ENCODE measurements around the gene NCOA7. TPM values are rescaled to one million over a fixed set of nuclear protein-coding genes. Genes with fewer than 3 reads are reported as not detected.
"Not testable (repeated sequence)": the region's sequence is repeated elsewhere in the genome, so short reads cannot be mapped to it uniquely, and the experiment has no call there.

NCOA7 gene
- total RNA-seq, 2 experiments from 2014 or later = 58.1 to 58.5 TPM

- POLR2A ChIA-PET = no interaction called here
These were observed 156.9 kb downstream of the NCOA7 start for GRCh38 chr6:125947615-125948014.

GRCh38 chr6:125948455-125948854, 157.7 kb downstream of the NCOA7 start:
- CTCF ChIA-PET = interaction anchor here (2.6 kb wide), 1 partner anchor 8 kb away, joined by 12 read pairs; the partner anchor contains the start of gene HINT3
- POLR2A ChIA-PET = no interaction called here

More at GRCh38 chr6:125947615-125948014, 156.9 kb downstream of the NCOA7 start:
- CTCF ChIA-PET = interaction anchor here (2.6 kb wide), 1 partner anchor 9 kb away, joined by 12 read pairs; the partner anchor contains the start of gene HINT3

GRCh38 chr6:125949069-125949468, 158.3 kb downstream of the NCOA7 start:
- CTCF ChIA-PET = no interaction called here
- POLR2A ChIA-PET = no interaction called here

- ChIA-PET CTCF (no interaction called here), POLR2A (no interaction called here)
These were observed 159.5 kb downstream of the NCOA7 start for GRCh38 chr6:125950293-125950692.

- CTCF ChIA-PET = interaction anchor here (0.9 kb wide), 1 partner anchor 23 kb away, joined by 3 read pairs; no protein-coding TSS in a partner anchor
- POLR2A ChIA-PET = not testable (repeated sequence)
These were observed 160.0 kb downstream of the NCOA7 start for GRCh38 chr6:125950716-125951115.

GRCh38 chr6:125951323-125951722, 160.6 kb downstream of the NCOA7 start:
- POLR2A ChIA-PET = no interaction called here
- CTCF ChIA-PET = interaction anchor here (0.9 to 1.2 kb wide), 2 partner anchors 23 to 161 kb away, joined by 3 read pairs; no protein-coding TSS in a partner anchor

GRCh38 chr6:125952764-125953501, 162.2 kb downstream of the NCOA7 start:
- POLR2A ChIA-PET = no interaction called here

GRCh38 chr6:125953502-125953875, 162.7 kb downstream of the NCOA7 start:
- POLR2A ChIA-PET = no interaction called here
- CTCF ChIA-PET = interaction anchor here (0.6 to 1.6 kb wide), 4 partner anchors 30 to 172 kb away, joined by 3 to 7 read pairs (median 4); partner anchors contain the start of gene NCOA7

More at GRCh38 chr6:125952764-125953501, 162.2 kb downstream of the NCOA7 start:
- CTCF ChIA-PET = interaction anchor here (0.6 to 1.6 kb wide), 4 partner anchors 30 to 171 kb away, joined by 3 to 7 read pairs (median 4); partner anchors contain the start of gene NCOA7

GRCh38 chr6:125954735-125955339, 164.1 kb downstream of the NCOA7 start:
- CTCF ChIA-PET = interaction anchor here (1.6 kb wide), 1 partner anchor 173 kb away, joined by 5 read pairs; no protein-coding TSS in a partner anchor
- POLR2A ChIA-PET = interaction anchor here (0.6 to 0.8 kb wide), 3 partner anchors 26 to 169 kb away, joined by 3 to 10 read pairs (median 3); no protein-coding TSS in a partner anchor

- POLR2A ChIA-PET = interaction anchor here (0.7 to 1.9 kb wide), 4 partner anchors 31 to 175 kb away, joined by 3 to 26 read pairs (median 6); partner anchors contain the start of gene NCOA7
- CTCF ChIA-PET = interaction anchor here (0.6 to 2.1 kb wide), 28 partner anchors 8 to 174 kb away, joined by 3 to 29 read pairs (median 5); partner anchors contain the start of genes NCOA7 and TRMT11
These were observed 165.2 kb downstream of the NCOA7 start for GRCh38 chr6:125955973-125956372.

- ChIA-PET POLR2A (interaction anchor here (0.7 to 1.9 kb wide), 7 partner anchors 30 to 176 kb away, joined by 3 to 26 read pairs (median 4); partner anchors contain the start of genes NCOA7 and TRMT11), CTCF (interaction anchor here (0.6 to 2.1 kb wide), 32 partner anchors 8 to 176 kb away, joined by 3 to 29 read pairs (median 4); partner anchors contain the start of genes NCOA7 and TRMT11)
These were observed 166.0 kb downstream of the NCOA7 start, which contains the start of gene HINT3 for GRCh38 chr6:125956506-125957390. Gene HINT3, plus strand, starts transcription at chr6:125956770. Its CDS starts 208 bp downstream, at chr6:125956978.

GRCh38 chr6:125957391-125957693, 166.6 kb downstream of the NCOA7 start:
- POLR2A ChIA-PET = interaction anchor here (0.5 to 1.9 kb wide), 5 partner anchors 29 to 1627 kb away, joined by 4 to 26 read pairs (median 4); partner anchors contain the start of genes NCOA7 and TRMT11
- CTCF ChIA-PET = interaction anchor here (0.6 to 2.1 kb wide), 8 partner anchors 10 to 176 kb away, joined by 3 to 29 read pairs (median 8); partner anchors contain the start of genes NCOA7 and TRMT11

- CTCF ChIA-PET = interaction anchor here (0.9 to 2.1 kb wide), 5 partner anchors 16 to 177 kb away, joined by 3 to 29 read pairs (median 9); partner anchors contain the start of gene NCOA7
These were observed 167.1 kb downstream of the NCOA7 start for GRCh38 chr6:125957845-125958244.

GRCh38 chr6:125959041-125959440, 168.3 kb downstream of the NCOA7 start:
- CTCF ChIA-PET = interaction anchor here (1.0 kb wide), 1 partner anchor 168 kb away, joined by 3 read pairs; the partner anchor contains the start of gene NCOA7
- POLR2A ChIA-PET = no interaction called here

More at GRCh38 chr6:125957845-125958244, 167.1 kb downstream of the NCOA7 start:
- POLR2A ChIA-PET = interaction anchor here (0.5 to 1.9 kb wide), 5 partner anchors 29 to 1627 kb away, joined by 4 to 26 read pairs (median 4); partner anchors contain the start of genes NCOA7 and TRMT11

- ChIA-PET CTCF (interaction anchor here (1.5 kb wide), 1 partner anchor 13 kb away, joined by 3 read pairs; no protein-coding TSS in a partner anchor), POLR2A (interaction anchor here (0.6 kb wide), 1 partner anchor 1380 kb away, joined by 6 read pairs; no protein-coding TSS in a partner anchor)
These were observed 170.4 kb downstream of the NCOA7 start for GRCh38 chr6:125961117-125961516.

- ChIA-PET CTCF (interaction anchor here (1.2 kb wide), 1 partner anchor 166 kb away, joined by 3 read pairs; no protein-coding TSS in a partner anchor), POLR2A (interaction anchor here (0.6 kb wide), 1 partner anchor 9 kb away, joined by 6 read pairs; no protein-coding TSS in a partner anchor)
These were observed 172.2 kb downstream of the NCOA7 start for GRCh38 chr6:125962900-125963497.

GRCh38 chr6:125963817-125964216, 173.1 kb downstream of the NCOA7 start:
- CTCF ChIA-PET = interaction anchor here (1.6 kb wide), 1 partner anchor 8 kb away, joined by 5 read pairs; the partner anchor contains the start of gene HINT3
- POLR2A ChIA-PET = interaction anchor here (0.6 kb wide), 1 partner anchor 8 kb away, joined by 6 read pairs; no protein-coding TSS in a partner anchor

GRCh38 chr6:125966569-125966968, 175.8 kb downstream of the NCOA7 start:
- CTCF ChIA-PET = no interaction called here

More at GRCh38 chr6:125966569-125966968, 175.8 kb downstream of the NCOA7 start:
- POLR2A ChIA-PET = no interaction called here

All from activated CD8-positive, alpha-beta memory T cell treated with anti-CD3 and anti-CD28 coated beads for 36 hours (primary cell).